ENCODE results near the gene PLEKHA4.

DNA sequence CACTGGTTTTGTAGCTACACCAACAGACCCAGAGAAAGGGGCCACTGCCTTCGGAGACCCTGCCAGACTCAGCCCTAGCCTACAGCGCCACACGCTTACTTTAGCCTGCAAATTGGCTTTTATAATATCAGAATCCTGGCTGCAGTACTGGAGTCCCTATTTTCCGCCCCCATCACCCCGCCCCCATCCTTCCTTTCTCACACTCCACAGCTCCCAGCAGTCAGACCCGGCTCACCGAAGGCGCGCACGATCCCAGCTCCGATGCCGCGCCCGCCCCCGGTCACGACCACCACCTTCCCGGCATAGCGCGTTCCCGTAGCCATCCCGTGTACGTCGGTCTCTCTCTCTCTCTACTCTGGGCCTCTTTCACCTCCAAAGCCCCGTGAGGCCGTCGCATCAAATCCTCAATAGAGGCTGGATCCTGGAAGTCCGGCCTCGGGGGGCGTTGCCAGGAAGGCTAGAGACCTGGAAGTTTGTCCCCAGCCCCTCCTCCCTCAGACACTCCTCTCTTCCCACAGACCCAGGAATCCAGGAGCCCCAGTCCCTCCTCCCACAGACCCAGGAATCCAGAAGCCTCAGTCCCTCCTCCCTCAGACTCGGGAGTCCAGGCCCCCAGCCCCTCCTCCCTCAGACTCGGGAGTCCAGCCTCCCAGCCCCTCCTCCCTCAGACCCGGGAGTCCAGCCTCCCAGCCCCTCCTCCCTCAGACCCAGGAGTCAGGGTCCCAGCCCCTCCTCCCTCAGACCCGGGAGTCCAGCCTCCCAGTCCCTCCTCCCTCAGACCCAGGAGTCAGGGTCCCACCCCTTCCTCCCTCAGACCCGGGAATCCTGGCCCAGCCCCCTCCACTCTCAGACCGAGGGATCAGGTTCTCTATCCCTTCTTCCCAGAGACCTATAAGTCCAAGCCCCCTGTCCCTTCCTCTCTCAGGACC, 32.1 kb downstream of the PLEKHA4 start, which contains the start of gene HSD17B14:
- TF ChIP-seq TAF1 (IDR thresholded peaks at IDR 0.05; ENCODE audit: low read depth): no peak
- no peak for TF ChIP-seq CREB1 (IDR thresholded peaks at IDR 0.05; ENCODE audit: low read depth)
- TF ChIP-seq TEAD4 (IDR thresholded peaks at IDR 0.05): 0 out of 2 replicates have a peak, but pooled peaks have one; percentile 9
- no peak for TF ChIP-seq REST (IDR thresholded peaks at IDR 0.05; ENCODE audit: low read depth)
- TF ChIP-seq, protein P1, sequence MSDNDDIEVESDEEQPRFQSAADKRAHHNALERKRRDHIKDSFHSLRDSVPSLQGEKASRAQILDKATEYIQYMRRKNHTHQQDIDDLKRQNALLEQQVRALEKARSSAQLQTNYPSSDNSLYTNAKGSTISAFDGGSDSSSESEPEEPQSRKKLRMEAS (IDR thresholded peaks at IDR 0.05): no peak
- no peak for TF ChIP-seq NFIC (IDR thresholded peaks at IDR 0.05)
- no peak for TF ChIP-seq EP300 (IDR thresholded peaks at IDR 0.05; ENCODE audit: borderline replicate concordance)
- TF ChIP-seq RAD21 (IDR thresholded peaks at IDR 0.05; ENCODE audit: low read depth): no peak
- no peak for TF ChIP-seq YY1 (IDR thresholded peaks at IDR 0.05; ENCODE audit: low read depth)
- TF ChIP-seq TCF12 (IDR thresholded peaks at IDR 0.05; ENCODE audit: low read depth): no peak
